Mesenchymal stem cell (in vitro differentiated cells and primary cell): ENCODE measurements around the gene TCF7L1.

ENCODE experiments used
- DNase-seq: peaks from one replicate; pipeline ENCODE4 v3.0.0-alpha.2; 2013
- H2AFZ ChIP-seq: one replicate; pipeline ENCODE4 v1.6.1; 2013; ENCODE audit warnings: low read depth, mild to moderate bottlenecking, control low read depth, inconsistent platforms, low read length, moderate library complexity
- H2AK5ac ChIP-seq: 2 replicates; pipeline ENCODE4 v1.6.1; 2013; ENCODE audit warnings: low read length, moderate library complexity, mild to moderate bottlenecking, inconsistent platforms; ENCODE audit not compliant: severe bottlenecking
- H2BK120ac ChIP-seq: one replicate; pipeline ENCODE4 v1.6.1; 2013; ENCODE audit warnings: low read depth, mild to moderate bottlenecking, inconsistent platforms, low read length, moderate library complexity
- H2BK12ac ChIP-seq, 2 experiments: one replicate each; pipeline ENCODE4 v1.6.1; 2013; ENCODE audit warnings: inconsistent platforms in 2 of 2, low read length in 2 of 2, mild to moderate bottlenecking in 2 of 2, moderate library complexity in 2 of 2, control low read depth in 1 of 2
- H2BK15ac ChIP-seq: one replicate; pipeline ENCODE4 v1.6.1; 2013; ENCODE audit warnings: mild to moderate bottlenecking, low read depth, inconsistent platforms; ENCODE audit not compliant: poor library complexity, severe bottlenecking
- H2BK5ac ChIP-seq: 2 replicates; pipeline ENCODE4 v1.6.1; 2013; ENCODE audit warnings: low read depth, mild to moderate bottlenecking, low read length, control low read depth, inconsistent platforms; ENCODE audit not compliant: poor library complexity, severe bottlenecking
- H3K14ac ChIP-seq, 2 experiments: one replicate each; pipeline ENCODE4 v1.6.1; 2013; ENCODE audit warnings: inconsistent platforms in 2 of 2, low read length in 2 of 2, control low read depth in 1 of 2, mild to moderate bottlenecking in 1 of 2, moderate library complexity in 1 of 2
- H3K18ac ChIP-seq, 2 experiments: one replicate each; pipeline ENCODE4 v1.6.1; 2013; ENCODE audit warnings: inconsistent platforms in 2 of 2, low read length in 2 of 2, control low read depth in 1 of 2, low read depth in 1 of 2, mild to moderate bottlenecking in 1 of 2
- H3K23ac ChIP-seq, 2 experiments: one replicate each; pipeline ENCODE4 v1.6.1; 2013; ENCODE audit warnings: inconsistent platforms in 2 of 2, low read length in 2 of 2, mild to moderate bottlenecking in 2 of 2, moderate library complexity in 2 of 2, control low read depth in 1 of 2
- H3K27ac ChIP-seq: 2 replicates; pipeline ENCODE4 v1.5.1; 2013; ENCODE audit warnings: mild to moderate bottlenecking, moderate library complexity, low read length, control low read depth, inconsistent platforms; ENCODE audit not compliant: poor library complexity, severe bottlenecking
- H3K27me3 ChIP-seq, 2 experiments: 2 replicates each; pipeline versions ENCODE4 v1.6.1 to v1.7.0; 2013; ENCODE audit warnings: low read length in 2 of 2, mild to moderate bottlenecking in 2 of 2, moderate library complexity in 2 of 2, control low read depth in 1 of 2, inconsistent platforms in 1 of 2; ENCODE audit not compliant: control insufficient read depth in 1 of 2, insufficient read depth in 1 of 2
- H3K36me3 ChIP-seq, 2 experiments: 2 replicates each; pipeline versions ENCODE4 v1.6.1 to v1.7.0; 2013; ENCODE audit warnings: low read length in 2 of 2, control low read depth in 1 of 2, inconsistent platforms in 1 of 2, low read depth in 1 of 2, mild to moderate bottlenecking in 1 of 2; ENCODE audit not compliant: insufficient read depth in 2 of 2, control insufficient read depth in 1 of 2
- H3K4ac ChIP-seq, 2 experiments: one replicate each; pipeline ENCODE4 v1.6.1; 2013; ENCODE audit warnings: inconsistent platforms in 2 of 2, low read length in 2 of 2, mild to moderate bottlenecking in 2 of 2, moderate library complexity in 2 of 2, control low read depth in 1 of 2, low read depth in 1 of 2
- H3K4me1 ChIP-seq: 2 replicates; pipeline ENCODE4 v1.6.1; 2013; ENCODE audit warnings: low read depth, low read length, control low read depth; ENCODE audit not compliant: control insufficient read depth, insufficient read depth
- H3K4me2 ChIP-seq: 2 replicates; pipeline ENCODE4 v1.6.1; 2013; ENCODE audit warnings: low read length, mild to moderate bottlenecking, inconsistent platforms; ENCODE audit not compliant: poor library complexity, severe bottlenecking
- H3K4me3 ChIP-seq, 2 experiments: 2 replicates each; pipeline versions ENCODE4 v1.5.1 to v1.7.0; 2013; ENCODE audit warnings: low read length in 2 of 2, mild to moderate bottlenecking in 2 of 2, control low read depth in 1 of 2, low read depth in 1 of 2; ENCODE audit not compliant: insufficient read depth in 1 of 2
- H3K79me1 ChIP-seq: replicated peaks from 2 replicates; pipeline ENCODE4 v1.6.1; 2013; ENCODE audit warnings: mild to moderate bottlenecking, control low read depth, low read length, inconsistent platforms; ENCODE audit not compliant: poor library complexity, severe bottlenecking
- H3K9ac ChIP-seq: 2 replicates; pipeline ENCODE4 v1.7.0; 2013; ENCODE audit warnings: mild to moderate bottlenecking, low read length, moderate library complexity
- H3K9me3 ChIP-seq: 2 replicates; pipeline ENCODE4 v1.7.0; 2013; ENCODE audit warnings: mild to moderate bottlenecking, low read length; ENCODE audit not compliant: control insufficient read depth
- H4K8ac ChIP-seq: one replicate; pipeline ENCODE4 v1.6.1; 2013; ENCODE audit warnings: inconsistent platforms, mild to moderate bottlenecking, low read length, moderate library complexity
- H4K91ac ChIP-seq: one replicate; pipeline ENCODE4 v1.6.1; 2013; ENCODE audit warnings: mild to moderate bottlenecking, low read length, inconsistent platforms
- WGBS: methylation state at CpG from one replicate; pipeline ENCODE4 v1.1.7; 2013; ENCODE audit warnings: mixed read lengths; 5-methylcytosine and 5-hydroxymethylcytosine counted together

TCF7L1 gene

GRCh38 chr2:85166021-85166420, 32.8 kb downstream of the TCF7L1 start:
- 88% methylated on average over 1 of the region's 1 CpG for WGBS
- H3K9me3 ChIP-seq = no peaks in the 10 kb centered on the region
- no peak overlapping the region for H2BK5ac ChIP-seq
- H3K27ac ChIP-seq = no peak overlapping the region
- peak overlapping the region in 1 of 2 experiments; percentile 29 for H3K14ac ChIP-seq
- H3K4me1 ChIP-seq = peaks cover 19% of the 10 kb centered on the region
- no peak overlapping the region for H2AFZ ChIP-seq
- H3K18ac ChIP-seq = no peak overlapping the region
- H2AK5ac ChIP-seq = no peak overlapping the region
- no peak overlapping the region for H4K91ac ChIP-seq
- no peaks in the 10 kb centered on the region for H3K36me3 ChIP-seq
- peaks cover 23% of the 10 kb centered on the region for H3K79me1 ChIP-seq
- no peak overlapping the region for H3K4me2 ChIP-seq
- no peak overlapping the region for H3K23ac ChIP-seq
- H2BK120ac ChIP-seq = no peak overlapping the region
- DNase-seq = no peak
- no peak overlapping the region for H3K4ac ChIP-seq
- no peak overlapping the region for H2BK15ac ChIP-seq
- H4K8ac ChIP-seq = no peak overlapping the region
- no peak overlapping the region for H2BK12ac ChIP-seq
- H3K9ac ChIP-seq = no peak overlapping the region
- no peaks in the 10 kb centered on the region for H3K27me3 ChIP-seq
- H3K4me3 ChIP-seq = no peak overlapping the region

GRCh38 chr2:85167479-85167878, 34.3 kb downstream of the TCF7L1 start:
- H2BK15ac ChIP-seq = no peak overlapping the region
- H2BK12ac ChIP-seq = no peak overlapping the region
- H3K4me1 ChIP-seq = peaks cover 11% of the 10 kb centered on the region
- H3K9ac ChIP-seq = no peak overlapping the region
- H4K8ac ChIP-seq = no peak overlapping the region
- H3K9me3 ChIP-seq = no peaks in the 10 kb centered on the region
- no peak overlapping the region for H3K27ac ChIP-seq
- H3K14ac ChIP-seq = no peak overlapping the region
- no peak overlapping the region for H3K23ac ChIP-seq
- no peaks in the 10 kb centered on the region for H3K36me3 ChIP-seq
- WGBS = 96% methylated on average over 10 of the region's 10 CpGs
- H3K4me3 ChIP-seq = no peak overlapping the region
- H3K4ac ChIP-seq = no peak overlapping the region
- H3K4me2 ChIP-seq = no peak overlapping the region
- H3K27me3 ChIP-seq = no peaks in the 10 kb centered on the region
- H3K18ac ChIP-seq = no peak overlapping the region
- H2BK120ac ChIP-seq = no peak overlapping the region
- no peak for DNase-seq
- H2AFZ ChIP-seq = no peak overlapping the region
- peaks cover 26% of the 10 kb centered on the region for H3K79me1 ChIP-seq
- no peak overlapping the region for H2AK5ac ChIP-seq
- no peak overlapping the region for H2BK5ac ChIP-seq
- H4K91ac ChIP-seq = no peak overlapping the region

GRCh38 chr2:85168942-85169341, 35.8 kb downstream of the TCF7L1 start:
- no peaks in the 10 kb centered on the region for H3K9me3 ChIP-seq
- H3K4me1 ChIP-seq = peaks cover 7% of the 10 kb centered on the region
- 97% methylated on average over 3 of the region's 3 CpGs for WGBS

GRCh38 chr2:85169581-85169980, 36.4 kb downstream of the TCF7L1 start:
- Histone ChIP-seq H3K27ac (no peak overlapping the region), H4K91ac (no peak overlapping the region), H3K9me3 (no peaks in the 10 kb centered on the region), H4K8ac (no peak overlapping the region), H2BK5ac (no peak overlapping the region), H2BK15ac (no peak overlapping the region), H3K23ac (no peak overlapping the region), H3K9ac (no peak overlapping the region), H2BK12ac (no peak overlapping the region), H3K4me2 (no peak overlapping the region), H3K27me3 (no peaks in the 10 kb centered on the region), H3K18ac (no peak overlapping the region), H3K14ac (no peak overlapping the region), H3K4ac (no peak overlapping the region), H3K36me3 (no peaks in the 10 kb centered on the region), H2BK120ac (no peak overlapping the region), H2AFZ (no peak overlapping the region), H3K79me1 (peaks cover 30% of the 10 kb centered on the region), H2AK5ac (no peak overlapping the region), H3K4me1 (peaks cover 2% of the 10 kb centered on the region), H3K4me3 (no peak overlapping the region)
- no peak for DNase-seq
- WGBS = 72% methylated on average over 3 of the region's 3 CpGs

More at GRCh38 chr2:85168942-85169341, 35.8 kb downstream of the TCF7L1 start:
- Histone ChIP-seq H4K8ac (no peak overlapping the region), H2AK5ac (no peak overlapping the region), H3K4me3 (no peak overlapping the region), H3K23ac (no peak overlapping the region), H2AFZ (no peak overlapping the region), H3K27ac (no peak overlapping the region), H3K79me1 (peaks cover 26% of the 10 kb centered on the region), H2BK12ac (no peak overlapping the region), H3K36me3 (no peaks in the 10 kb centered on the region), H3K4ac (no peak overlapping the region), H2BK5ac (no peak overlapping the region), H3K4me2 (no peak overlapping the region), H2BK120ac (no peak overlapping the region), H3K14ac (no peak overlapping the region), H4K91ac (no peak overlapping the region), H3K27me3 (no peaks in the 10 kb centered on the region), H3K9ac (no peak overlapping the region), H2BK15ac (no peak overlapping the region), H3K18ac (no peak overlapping the region)
- DNase-seq = no peak
